GM19397 (cell line): Measurements from ENCODE around the gene SNED1.

Experiments
- ATAC-seq: cut with Tn5 transposase; IDR thresholded peaks from one replicate; pipeline ENCODE4 v1.9.1; 2021; ENCODE audit warnings: mild to moderate bottlenecking, moderate library complexity; ENCODE audit not compliant: unreplicated experiment

Gene SNED1

DNA sequence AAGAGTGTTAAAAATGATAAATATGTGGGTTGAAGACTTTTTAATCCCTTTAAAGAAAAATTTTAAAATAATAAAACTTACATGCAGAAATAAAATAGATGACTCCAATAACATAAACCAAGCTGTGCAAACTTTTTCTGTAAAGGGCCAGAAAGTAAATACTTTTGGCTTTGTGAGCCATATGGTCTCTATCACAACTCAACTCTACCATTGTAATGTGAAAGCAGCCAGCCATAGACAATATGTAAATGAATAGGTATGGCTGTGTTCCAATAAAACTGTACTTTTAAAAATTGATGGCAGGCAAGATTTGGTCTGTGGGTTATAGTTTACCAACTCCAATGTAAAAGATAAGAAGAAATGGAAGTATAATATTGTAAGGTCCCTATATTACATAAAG, 45.2 kb downstream of the SNED1 start:
- ATAC-seq: no peak

DNA sequence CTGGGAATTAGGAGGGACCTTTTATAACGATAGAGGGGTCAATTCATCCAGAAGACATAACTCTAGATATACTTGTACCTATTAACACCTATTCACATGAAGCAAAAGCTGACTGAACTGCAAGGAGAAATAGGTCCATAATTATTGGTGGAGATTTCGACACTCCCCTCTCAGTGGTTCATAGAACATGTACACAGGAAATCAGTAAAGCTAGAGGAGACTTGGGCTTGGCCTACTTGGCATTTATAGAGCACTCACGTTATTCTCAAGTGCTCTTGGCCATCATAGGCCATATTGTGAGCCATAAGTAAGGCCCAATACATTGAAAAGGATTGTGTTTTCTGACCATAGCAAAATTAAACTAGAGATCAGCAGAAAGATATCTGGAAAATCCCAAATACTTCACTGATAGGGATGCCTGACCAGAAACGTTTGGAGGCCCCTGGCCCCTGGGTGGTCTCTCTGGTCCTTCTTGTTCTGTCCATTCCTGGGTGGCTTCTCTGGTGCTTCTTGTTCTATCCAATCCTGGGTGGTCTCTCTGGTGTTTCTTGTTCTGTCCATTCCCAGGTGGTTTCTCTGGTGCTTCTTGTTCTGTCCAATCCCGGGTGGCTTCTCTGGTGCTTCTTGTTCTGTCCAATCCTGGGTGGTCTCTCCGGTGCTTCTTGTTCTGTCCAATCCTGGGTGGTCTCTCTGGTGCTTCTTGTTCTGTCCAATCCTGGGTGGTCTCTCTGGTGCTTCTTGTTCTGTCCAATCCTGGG, 49.0 kb downstream of the SNED1 start:
- no peak for ATAC-seq

DNA sequence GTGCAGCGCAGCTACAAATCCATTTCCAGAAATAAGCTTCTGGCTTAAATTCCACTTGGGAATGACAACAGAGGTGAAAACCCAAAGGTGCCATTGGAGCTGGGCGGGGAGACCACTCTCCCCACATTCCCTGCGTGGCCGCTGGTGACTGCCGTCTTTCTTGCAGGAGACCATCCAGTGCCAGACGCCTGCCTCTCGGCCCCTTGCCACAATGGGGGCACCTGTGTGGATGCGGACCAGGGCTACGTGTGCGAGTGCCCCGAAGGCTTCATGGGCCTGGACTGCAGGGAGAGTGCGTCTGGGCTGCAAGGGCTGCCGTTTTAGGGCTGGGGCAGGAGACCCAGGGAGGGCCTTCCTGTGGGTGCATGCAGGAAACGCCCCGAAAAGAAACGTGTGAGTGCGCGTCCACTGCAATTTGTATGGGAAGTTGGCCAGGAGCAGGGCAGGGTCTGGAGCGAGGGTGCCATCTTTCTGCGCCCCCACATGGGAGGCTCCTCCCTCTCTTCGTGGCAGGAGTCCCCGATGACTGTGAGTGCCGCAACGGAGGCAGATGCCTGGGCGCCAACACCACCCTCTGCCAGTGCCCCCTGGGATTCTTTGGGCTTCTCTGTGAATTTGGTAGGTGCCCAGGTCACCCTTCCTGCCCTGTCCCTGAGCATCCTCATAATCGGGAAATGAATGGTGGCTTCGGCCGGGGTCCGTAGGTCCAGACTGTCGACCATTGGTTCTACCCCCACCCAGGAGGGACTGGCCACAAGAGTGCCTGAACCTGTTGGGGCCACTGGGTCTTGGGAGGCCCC, 49.9 kb downstream of the SNED1 start:
- ATAC-seq: no peak

DNA sequence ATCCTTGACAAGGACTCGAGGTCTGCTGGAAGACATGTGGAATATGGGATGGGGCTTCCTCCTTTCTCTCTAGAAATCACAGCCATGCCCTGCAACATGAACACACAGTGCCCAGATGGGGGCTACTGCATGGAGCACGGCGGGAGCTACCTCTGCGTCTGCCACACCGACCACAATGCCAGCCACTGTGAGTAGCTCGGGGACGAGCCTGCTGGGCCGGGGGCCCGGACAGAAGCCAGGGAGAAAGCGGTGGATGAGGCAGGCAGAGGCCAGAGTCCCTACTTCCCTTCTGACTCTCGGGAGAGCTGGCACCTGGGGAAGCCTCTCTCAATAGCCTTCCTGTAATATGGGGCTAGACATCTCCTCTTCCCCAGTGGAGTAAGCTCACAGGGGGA, 50.5 kb downstream of the SNED1 start:
- no peak for ATAC-seq

DNA sequence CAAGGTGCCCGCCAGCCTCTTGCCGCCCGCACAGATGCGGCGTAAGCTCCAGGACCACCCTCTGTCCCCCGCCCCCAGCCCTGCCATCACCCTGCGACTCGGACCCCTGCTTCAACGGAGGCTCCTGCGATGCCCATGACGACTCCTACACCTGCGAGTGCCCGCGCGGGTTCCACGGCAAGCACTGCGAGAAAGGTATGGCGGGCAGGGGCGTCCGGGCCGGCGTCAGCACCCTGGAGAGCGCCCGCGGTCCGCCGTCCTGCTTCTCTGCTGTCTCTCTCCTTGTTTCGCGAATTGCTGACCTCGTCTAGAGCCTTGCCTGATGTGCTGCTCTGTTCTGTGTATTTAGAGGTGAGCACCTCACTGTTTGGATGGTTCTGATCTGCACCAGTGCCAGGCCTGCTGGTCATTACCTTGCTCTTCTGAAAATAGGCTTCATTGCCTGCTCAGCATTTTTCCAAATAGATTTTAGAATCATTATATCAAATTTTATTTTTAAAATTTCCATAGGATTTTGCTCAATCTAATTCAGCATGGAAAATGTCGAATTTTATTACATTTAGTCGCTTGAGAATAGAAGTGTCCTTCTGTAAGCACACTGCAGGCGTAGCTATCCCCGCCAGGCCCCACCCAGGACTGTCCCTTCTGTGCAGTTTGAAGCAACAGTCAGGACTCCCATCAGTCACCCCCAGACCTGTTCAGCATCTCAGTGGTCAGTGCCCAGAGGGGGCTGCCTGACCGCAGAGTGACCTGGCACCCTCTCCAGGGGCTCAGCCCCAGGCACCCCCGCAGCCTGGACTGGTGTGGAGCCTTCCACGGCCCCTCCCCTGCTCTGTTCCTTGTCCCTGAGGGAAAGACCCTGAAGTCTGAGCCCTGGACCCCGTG, 51.6 kb downstream of the SNED1 start:
- no peak for ATAC-seq

DNA sequence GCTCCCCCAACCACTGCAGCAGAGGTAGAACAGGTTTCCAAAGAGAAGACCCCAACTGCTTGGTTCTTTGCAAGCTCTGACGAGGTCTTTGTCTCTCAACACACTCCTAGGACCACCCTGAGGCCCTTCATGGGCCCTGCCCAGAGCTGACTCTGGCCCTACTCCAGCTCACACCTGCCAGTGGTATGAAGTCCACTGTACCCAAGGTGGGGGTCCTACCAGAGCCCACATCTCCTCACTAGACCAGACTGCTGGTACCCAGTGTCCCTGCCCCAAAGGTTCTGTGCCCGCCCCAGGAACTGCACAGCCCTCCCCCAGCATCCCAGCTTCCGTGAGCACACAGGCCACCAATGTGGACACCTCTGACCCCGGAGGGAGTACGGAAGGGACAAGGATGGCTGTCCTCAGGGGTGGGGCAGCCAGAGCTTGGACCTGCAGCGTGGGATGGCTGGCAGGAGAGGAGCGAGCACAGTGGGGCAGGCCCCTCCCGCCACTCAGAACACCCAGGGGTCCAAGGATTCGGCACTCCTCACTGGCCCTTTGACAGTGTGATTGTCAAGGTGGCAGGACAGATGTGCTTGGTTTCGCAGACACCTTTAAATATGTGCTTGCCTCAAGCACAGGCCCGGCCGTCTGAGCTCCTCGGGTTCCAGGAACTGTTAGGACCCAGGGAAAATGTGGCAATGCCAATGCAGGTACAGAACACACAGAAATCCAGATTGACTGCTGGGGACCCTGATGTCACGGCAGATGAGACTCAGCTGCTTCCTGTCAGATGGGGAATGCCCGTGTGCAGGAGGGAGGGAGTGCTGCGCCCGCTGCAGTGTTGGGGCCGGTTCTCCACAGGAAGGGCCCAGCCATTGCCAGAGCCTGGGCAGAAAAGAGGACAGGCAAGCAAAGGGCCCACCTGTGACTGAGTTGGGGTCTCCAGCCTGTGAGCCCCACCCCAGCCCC, 52.5 kb downstream of the SNED1 start:
- ATAC-seq: no peak

DNA sequence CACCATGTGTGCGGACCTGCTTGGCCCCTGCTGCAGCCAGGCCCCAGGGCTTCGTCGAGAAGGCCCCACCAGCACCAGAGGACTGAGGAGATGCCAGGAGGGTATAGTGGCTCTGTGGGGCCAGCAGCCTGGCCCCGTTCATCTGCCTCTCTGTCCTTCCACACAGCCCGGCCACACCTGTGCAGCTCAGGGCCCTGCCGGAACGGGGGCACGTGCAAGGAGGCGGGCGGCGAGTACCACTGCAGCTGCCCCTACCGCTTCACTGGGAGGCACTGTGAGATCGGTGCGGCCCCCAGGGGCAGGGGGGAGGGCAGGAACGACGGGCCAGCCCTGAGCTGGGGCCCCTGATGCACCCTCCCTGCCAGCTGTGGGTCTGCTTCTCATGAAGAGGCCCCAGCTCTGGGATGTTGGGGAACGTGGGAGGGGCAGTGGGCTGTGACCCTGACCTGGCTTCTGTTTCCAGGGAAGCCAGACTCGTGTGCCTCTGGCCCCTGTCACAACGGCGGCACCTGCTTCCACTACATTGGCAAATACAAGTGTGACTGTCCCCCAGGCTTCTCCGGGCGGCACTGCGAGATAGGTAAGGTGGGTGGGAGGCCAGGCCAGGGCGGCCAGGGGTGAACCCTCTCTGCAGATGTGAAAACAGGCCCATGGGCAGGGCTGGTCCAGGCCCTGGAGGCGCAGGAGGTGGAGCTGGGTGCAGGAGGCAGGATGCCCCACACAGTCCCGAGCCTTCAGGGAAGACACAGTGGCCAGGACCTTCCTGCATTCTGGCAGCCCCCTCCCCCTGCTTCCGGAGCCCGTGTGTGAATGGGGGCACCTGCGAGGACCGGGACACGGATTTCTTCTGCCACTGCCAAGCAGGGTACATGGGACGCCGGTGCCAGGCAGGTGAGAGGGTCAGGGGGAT, 53.4 kb downstream of the SNED1 start:
- no peak for ATAC-seq

DNA sequence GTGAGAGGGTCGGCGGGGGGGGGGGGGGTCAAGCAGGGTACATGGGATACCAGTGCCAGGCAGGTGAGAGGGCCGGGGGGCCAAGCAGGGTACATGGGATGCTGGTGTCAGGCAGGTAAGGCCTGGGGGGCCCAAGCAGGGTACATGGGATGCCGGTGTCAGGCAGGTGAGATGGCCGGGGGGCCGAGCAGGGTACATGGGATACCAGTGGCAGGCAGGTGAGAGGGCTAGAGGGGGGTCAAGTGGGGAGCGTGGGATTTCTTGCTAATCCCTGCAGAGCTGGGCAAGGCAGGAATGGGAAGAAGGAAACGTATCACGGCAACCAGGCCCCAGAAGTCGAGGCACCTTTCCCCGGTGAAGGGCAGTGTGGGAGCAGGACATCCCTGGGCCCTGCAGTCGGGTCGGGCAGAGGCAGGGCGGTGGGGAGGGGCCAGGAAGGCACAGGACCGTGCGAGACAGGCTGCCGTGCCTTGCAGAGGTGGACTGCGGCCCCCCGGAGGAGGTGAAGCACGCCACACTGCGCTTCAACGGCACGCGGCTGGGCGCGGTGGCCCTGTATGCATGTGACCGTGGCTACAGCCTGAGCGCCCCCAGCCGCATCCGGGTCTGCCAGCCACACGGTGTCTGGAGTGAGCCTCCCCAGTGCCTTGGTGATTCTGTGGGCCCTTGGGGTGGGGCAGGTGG, 54.4 kb downstream of the SNED1 start:
- no peak for ATAC-seq

DNA sequence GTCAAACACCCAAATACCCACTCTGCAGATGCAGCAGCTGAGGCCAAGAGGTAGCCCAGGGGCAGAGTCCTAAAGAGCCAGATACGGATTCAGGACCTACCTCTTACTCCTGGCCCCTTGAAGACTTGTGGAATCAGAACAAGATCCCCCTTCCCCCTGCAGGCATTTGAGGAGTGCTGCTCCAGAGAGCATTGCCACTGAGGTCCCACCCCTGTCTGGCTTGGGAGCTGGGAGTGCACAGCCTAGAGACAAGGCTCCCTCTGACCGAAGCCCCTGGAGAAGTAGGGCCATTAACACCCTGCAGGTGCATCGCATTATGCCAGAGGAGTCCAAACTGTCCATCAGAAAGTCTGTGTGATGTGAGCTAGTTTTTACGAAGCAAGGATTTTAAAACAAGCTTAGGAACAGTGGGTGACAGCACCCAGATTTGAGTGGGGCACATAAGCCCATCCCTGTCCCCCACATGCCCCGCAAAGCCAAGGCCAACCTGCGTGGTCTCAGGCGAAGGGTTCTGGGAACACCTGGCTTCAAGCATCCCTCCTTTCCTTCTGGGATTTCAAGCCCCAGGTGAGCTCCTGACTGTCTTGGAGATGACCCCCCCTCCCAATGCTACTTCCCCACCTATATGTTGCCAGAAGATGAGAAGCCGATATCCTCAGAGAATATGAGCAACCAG, 55.3 kb downstream of the SNED1 start:
- ATAC-seq: no peak

DNA sequence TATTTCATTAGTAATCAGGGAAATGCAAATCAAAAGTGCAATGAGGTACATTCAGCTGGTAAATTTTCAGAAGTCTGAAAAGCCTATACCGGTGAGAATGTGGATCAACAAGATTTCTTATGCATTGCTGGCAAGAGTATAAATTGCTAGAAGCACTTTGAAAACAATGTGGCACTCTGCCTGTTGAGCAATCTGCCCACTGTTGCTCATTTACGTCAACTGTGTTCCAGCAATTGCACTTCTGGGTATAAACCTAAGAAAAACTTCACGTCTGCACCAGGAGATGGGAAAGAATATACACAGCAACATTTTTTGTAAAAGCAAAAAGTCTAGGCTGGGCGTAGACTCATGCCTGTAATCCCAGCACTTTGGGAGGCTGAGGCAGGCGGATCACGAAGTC, 62.9 kb downstream of the SNED1 start:
- no peak for ATAC-seq

DNA sequence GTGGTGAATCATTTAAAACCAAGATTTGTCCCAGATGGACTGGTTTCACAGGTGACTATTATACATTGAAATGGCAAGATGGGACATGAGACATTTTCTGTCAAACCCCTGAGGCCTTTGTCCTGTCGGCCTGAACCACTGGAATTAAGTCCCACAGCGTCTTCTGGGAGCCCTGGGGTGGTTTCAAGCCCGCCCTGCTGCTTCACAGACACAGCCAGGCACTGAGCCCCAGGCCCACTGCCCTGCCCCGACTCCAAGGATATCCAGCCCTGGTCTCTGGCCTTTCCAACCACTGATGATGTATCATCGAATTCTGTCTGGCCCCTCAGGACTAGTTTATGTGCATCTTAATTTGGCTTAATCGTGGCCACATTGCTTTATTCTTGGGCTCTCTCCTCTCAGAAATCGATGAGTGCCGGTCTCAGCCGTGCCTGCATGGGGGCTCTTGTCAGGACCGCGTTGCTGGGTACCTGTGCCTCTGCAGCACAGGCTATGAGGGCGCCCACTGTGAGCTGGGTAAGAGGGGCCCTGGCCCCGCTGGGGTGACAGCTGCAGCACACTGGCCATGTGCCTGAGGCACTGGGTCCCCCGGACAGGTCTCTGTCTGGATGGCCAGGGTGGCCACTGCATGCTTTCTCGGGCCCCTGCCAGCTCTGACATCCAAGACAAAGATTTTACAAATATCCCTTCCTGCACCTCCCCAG, 64.1 kb downstream of the SNED1 start:
- ATAC-seq: no peak

DNA sequence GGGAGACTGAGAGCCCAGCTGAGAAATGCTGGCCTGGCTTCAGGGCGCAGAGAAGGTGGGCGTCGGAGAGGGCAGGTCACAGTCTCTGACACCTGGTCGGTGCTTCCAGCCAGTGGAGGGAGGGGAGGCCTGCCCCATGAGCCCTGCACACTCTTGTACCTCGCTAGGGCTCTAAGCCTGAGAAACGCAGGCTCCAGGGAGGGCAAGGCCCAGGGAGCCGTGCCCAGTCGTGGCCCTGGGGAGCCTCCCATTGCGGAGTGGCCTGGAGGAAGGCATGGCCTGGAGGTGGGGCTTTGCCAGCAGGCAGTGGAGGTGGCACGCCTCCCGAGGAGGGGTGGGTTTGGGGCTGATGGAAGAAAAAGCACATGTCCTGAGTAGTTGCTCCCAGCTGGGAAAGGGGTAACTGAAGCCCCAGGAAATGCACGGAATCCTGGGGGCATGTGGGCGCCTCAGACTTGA, 64.7 kb downstream of the SNED1 start:
- ATAC-seq: no peak

DNA sequence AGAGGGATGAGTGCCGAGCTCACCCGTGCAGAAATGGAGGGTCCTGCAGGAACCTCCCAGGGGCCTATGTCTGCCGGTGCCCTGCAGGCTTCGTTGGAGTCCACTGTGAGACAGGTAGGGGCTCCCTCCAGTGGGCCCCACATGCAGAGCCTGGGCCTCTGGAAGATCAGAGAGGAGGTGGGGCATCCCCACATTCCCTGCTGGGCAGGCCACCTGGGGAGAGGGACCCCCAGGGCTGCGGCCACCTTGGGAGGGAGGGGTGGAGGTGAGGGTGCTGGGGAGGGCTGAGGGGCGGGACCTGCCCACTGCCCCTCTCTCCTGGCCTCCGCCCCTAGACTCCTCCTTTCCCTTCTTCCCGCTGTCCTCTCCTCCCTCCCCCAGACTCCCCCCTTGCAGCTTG, 65.2 kb downstream of the SNED1 start:
- ATAC-seq: no peak

DNA sequence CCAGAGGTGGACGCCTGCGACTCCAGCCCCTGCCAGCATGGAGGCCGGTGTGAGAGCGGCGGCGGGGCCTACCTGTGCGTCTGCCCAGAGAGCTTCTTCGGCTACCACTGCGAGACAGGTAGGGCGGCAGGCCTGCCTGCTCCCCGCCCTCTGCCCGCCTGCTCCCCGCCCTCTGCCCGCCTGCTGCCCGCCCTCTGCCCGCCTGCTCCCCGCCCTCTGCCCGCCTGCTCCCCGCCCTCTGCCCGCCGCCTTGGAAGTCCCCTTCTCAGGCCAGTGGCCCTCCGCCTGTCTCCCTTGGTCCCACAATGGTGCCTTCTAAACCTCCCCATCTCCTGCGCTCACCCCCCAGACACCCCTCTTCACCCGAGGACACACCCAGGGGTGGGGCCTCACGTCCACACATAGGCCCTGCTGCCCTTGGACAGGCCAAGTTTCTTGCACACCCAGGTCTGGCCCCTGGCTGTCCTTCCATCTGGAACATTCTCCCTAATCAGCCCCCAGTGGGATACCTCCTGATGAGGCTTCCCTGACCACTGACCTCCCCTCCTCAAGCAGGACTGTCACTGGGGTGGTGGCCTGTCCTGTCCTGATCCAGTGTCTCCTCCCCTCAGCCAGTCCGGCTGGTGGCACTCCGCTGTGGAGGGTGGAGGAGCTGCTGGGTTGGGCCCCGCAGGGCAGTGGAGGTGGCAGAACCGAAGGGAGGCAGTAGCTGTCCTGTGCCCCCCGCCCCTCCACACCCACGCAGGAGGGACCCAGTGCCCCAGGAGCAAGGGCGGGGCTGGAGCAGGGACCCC, 65.8 kb downstream of the SNED1 start:
- no peak for ATAC-seq

DNA sequence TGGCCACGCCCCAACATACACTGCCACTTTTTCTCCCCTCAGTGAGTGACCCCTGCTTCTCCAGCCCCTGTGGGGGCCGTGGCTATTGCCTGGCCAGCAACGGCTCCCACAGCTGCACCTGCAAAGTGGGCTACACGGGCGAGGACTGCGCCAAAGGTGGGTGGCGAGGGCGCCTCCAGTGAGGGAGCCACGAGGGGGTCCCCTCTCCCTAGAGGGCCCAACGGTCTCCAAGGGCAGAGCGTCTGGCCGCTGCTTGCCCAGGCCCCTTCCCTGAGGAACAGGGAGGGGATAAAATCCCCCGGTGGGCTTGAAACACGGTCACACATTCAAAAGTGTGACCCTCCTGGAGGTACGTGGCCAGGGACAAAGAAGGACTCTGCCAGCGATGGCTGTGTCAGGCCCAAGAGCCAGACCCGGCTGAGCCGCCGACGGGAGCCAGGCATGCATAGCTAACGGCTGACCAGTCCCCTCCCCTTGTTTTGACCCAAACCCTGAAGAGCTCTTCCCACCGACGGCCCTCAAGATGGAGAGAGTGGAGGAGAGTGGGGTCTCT, 66.5 kb downstream of the SNED1 start:
- ATAC-seq: no peak

DNA sequence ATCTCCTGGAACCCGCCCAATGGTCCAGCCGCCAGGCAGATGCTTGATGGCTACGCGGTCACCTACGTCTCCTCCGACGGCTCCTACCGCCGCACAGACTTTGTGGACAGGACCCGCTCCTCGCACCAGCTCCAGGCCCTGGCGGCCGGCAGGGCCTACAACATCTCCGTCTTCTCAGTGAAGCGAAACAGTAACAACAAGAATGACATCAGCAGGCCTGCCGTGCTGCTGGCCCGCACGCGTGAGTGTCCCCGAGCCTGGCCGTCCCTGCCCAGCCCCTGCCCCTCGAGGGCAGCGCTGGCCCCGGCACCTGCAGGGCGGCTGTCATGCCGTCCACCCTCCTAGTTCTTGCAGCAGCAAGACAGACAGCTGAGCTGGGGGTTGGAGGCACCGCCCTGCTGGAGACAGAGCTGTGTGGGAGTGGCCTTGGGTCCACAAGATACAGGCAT, 67.0 kb downstream of the SNED1 start:
- no peak for ATAC-seq
